Sigmoid colon (tissue), 7 donors: ENCODE data around the gene FXYD1. TPM values are rescaled to one million over a fixed set of nuclear protein-coding genes. Genes with fewer than 3 reads are reported as not detected.

Experiments
- DNase-seq: peaks from one replicate; pipeline ENCODE4 v3.0.0-alpha.2; 2019
- H3K27ac ChIP-seq, 4 donors: fragments of 200-600 bp; sonication (generic); one replicate each; pipeline ENCODE4 v1.5.1; 2016 to 2019; ENCODE audit warnings: mild to moderate bottlenecking in 1 of 4
- H3K27me3 ChIP-seq, 3 donors: fragments of 200-600 bp; sonication (generic); one replicate each; pipeline ENCODE4 v1.5.1; 2019; ENCODE audit warnings: mild to moderate bottlenecking in 1 of 3
- H3K36me3 ChIP-seq, 4 donors: fragments of 200-600 bp; sonication (generic); one replicate each; pipeline ENCODE4 v1.5.1; 2016 to 2019
- H3K4me1 ChIP-seq, 4 donors: fragments of 200-600 bp; sonication (generic); one replicate each; pipeline ENCODE4 v1.5.1; 2017 to 2019
- H3K4me3 ChIP-seq, 4 donors: fragments of 200-600 bp; sonication (generic); one replicate each; pipeline ENCODE4 v1.5.1; 2017 to 2019; ENCODE audit warnings: mild to moderate bottlenecking in 2 of 4, moderate library complexity in 1 of 4
- H3K9me3 ChIP-seq, 4 donors: fragments of 200-600 bp in 3 of 4; sonication (generic) in 3 of 4; one replicate each; pipeline versions ENCODE4 v1.5.1 to v1.6.1; 2013 to 2019
- EP300 ChIP-seq, 4 donors: sonication (generic); formaldehyde crosslinking; IDR thresholded peaks; one replicate each; pipeline ENCODE4 v1.6.1; 2017; ENCODE audit warnings: antibody characterized with exemption in 4 of 4
- POLR2A ChIP-seq, 2 donors: fragments of 450-650 bp; IDR thresholded peaks; one replicate each; pipeline ENCODE4 v1.6.1; 2016; ENCODE audit warnings: antibody characterized with exemption in 2 of 2, mild to moderate bottlenecking in 2 of 2, moderate library complexity in 2 of 2
- POLR2AphosphoS5 ChIP-seq, 4 donors: sonication (generic); formaldehyde crosslinking; IDR thresholded peaks; one replicate each; pipeline ENCODE4 v1.6.1; 2017; ENCODE audit warnings: antibody characterized with exemption in 4 of 4
- WGBS, 2 donors: extraction: QIAGEN DNeasy Blood & Tissue Kit; methylation state at CpG; one replicate each; pipeline ENCODE4 v1.1.7; 2013; 5-methylcytosine and 5-hydroxymethylcytosine counted together
- intact Hi-C: fragments of 100-400 bp; cut with DNase I; formaldehyde crosslinking; loops from one replicate; pipeline ENCODE4 v1.15.1; 2023
- polyA plus RNA-seq, 3 donors: library from polyadenylated mRNA; stranded (reverse); fragments of 200-250 nt; gene quantifications; one replicate each; pipeline ENCODE4 v1.2.3, GENCODE V29; 2013
- total RNA-seq, 4 donors: library from RNA; depleted of rRNA; stranded (reverse); fragments of >200 nt; gene quantifications; one replicate each; pipeline ENCODE4 v1.1.0, GENCODE V29; 2016
- TF ChIP-seq, protein P1 (sequence below), 4 experiments: fragments of 450-650 bp in 3 of 4; fragments of 200-600 bp in 1 of 4; IDR thresholded peaks; one replicate each; pipeline ENCODE4 v1.5.1; 2016 to 2019; ENCODE audit warnings: antibody characterized with exemption in 4 of 4, mild to moderate bottlenecking in 3 of 4, moderate library complexity in 2 of 4
- donor health status: healthy with polysubstance abuse.
- donor health status: Bipolar disorder and iron deficiency.
- donor health status: healthy.

Gene FXYD1
- total RNA-seq (100 to 1,000 TPM in 1 of 4 donors, 10 to 100 TPM in 3; 39.1 to 107 (median 44.6) TPM), polyA plus RNA-seq (10 to 100 TPM in 2 of 3 donors, 1 to 10 TPM in 1; 6.0 to 57.7 (median 15.0) TPM)

DNA sequence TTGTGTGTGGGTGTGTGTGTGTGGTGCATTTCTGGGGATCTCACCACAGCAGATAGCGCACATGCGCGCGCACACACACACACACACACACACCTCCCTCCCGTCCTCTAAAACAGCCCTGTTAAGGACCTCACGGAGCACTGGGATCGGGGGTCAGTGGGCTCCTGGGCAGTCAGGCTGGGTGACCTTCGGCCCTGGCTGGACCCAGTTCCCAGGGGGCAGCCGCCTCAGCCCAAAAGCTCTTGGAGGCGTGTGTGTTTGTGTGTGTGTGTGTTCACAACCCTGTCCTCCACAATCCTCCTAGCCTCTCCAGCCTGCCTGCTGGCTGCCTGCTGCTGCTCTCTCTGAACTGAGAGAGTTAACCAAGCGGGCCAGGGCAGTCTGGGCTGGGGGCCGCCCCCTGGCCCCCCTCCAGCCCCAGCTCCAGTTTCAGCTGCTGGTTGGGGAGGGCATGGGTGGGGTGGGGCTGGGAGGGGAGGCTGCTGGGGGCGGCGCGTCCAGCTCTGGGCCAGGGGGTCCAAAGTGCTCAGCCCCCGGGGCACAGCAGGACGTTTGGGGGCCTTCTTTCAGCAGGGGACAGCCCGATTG lies at the start of gene FXYD1:
Gene FXYD1 (plus strand): TSS at position 520 of the 588 bp plus-strand sequence. CDS start 1,256 bp downstream, outside the sequence.
- Histone ChIP-seq H3K4me1 (peaks cover 0 to 58% (median 46%) of the 10 kb centered on the region in 4 donors), H3K9me3 (no peaks in the 10 kb centered on the region), H3K36me3 (no peaks in the 10 kb centered on the region), H3K4me3 (peak within 1 kb of the TSS; percentile 34 to 53 (median 47)), H3K27me3 (peaks cover 29 to 67% (median 34%) of the 10 kb centered on the region in 3 donors), H3K27ac (peak within 1 kb of the TSS; percentile 82 to 84 (median 84))
- 67 to 72% methylated on average over 18 of the region's 18 CpGs for whole genome bisulfite sequencing, 2 donors
- TF ChIP-seq EP300 (IDR thresholded peaks at IDR 0.05) (no peak), POLR2A (IDR thresholded peaks at IDR 0.05) (no peak), POLR2AphosphoS5 (IDR thresholded peaks at IDR 0.05) (peak in 3 of 4 donors; percentile 4 to 65 (median 26))
- TF ChIP-seq, protein P1, sequence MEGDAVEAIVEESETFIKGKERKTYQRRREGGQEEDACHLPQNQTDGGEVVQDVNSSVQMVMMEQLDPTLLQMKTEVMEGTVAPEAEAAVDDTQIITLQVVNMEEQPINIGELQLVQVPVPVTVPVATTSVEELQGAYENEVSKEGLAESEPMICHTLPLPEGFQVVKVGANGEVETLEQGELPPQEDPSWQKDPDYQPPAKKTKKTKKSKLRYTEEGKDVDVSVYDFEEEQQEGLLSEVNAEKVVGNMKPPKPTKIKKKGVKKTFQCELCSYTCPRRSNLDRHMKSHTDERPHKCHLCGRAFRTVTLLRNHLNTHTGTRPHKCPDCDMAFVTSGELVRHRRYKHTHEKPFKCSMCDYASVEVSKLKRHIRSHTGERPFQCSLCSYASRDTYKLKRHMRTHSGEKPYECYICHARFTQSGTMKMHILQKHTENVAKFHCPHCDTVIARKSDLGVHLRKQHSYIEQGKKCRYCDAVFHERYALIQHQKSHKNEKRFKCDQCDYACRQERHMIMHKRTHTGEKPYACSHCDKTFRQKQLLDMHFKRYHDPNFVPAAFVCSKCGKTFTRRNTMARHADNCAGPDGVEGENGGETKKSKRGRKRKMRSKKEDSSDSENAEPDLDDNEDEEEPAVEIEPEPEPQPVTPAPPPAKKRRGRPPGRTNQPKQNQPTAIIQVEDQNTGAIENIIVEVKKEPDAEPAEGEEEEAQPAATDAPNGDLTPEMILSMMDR (IDR thresholded peaks at IDR 0.05) = no peak
- intact Hi-C loops = no loop called here
- DNase-seq = peak; percentile 87

DNA sequence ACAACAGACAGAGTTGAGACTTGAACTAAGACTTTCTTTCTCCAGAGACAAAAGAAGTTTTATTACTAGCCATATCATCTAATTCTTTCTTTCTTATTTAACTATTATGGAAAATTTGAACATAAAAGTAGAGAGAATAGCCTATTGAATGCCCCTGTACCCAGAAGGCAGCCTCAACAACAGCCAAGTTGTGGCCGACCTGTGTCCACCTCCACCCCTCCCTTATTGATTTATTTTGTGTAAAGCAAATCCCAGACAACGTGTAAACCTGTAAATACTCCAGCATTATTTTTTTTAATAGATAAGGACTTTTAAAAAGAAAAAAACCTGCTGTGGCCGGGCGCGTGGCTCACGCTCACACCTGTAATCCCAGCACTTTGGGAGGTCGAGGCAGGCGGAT lies 49.1 kb upstream of the FXYD1 start:
- no peaks in the 10 kb centered on the region for H3K9me3 ChIP-seq
- H3K4me1 ChIP-seq = peaks cover 0 to 11% (median 7%) of the 10 kb centered on the region in 4 donors
- no peak for TF ChIP-seq POLR2A (IDR thresholded peaks at IDR 0.05)
- TF ChIP-seq, protein P1 (IDR thresholded peaks at IDR 0.05) = no peak
- TF ChIP-seq EP300 (IDR thresholded peaks at IDR 0.05) = no peak
- no peak for TF ChIP-seq POLR2AphosphoS5 (IDR thresholded peaks at IDR 0.05)
- H3K36me3 ChIP-seq = no peaks in the 10 kb centered on the region
- H3K27ac ChIP-seq = no peak overlapping the region
- intact Hi-C loops = no loop called here
- no peak for DNase-seq
- H3K4me3 ChIP-seq = no peak overlapping the region
- peaks cover 0 to 27% (median 23%) of the 10 kb centered on the region in 3 donors for H3K27me3 ChIP-seq
- 82 to 88% methylated on average over 8 of the region's 8 CpGs for WGBS, 2 donors

DNA sequence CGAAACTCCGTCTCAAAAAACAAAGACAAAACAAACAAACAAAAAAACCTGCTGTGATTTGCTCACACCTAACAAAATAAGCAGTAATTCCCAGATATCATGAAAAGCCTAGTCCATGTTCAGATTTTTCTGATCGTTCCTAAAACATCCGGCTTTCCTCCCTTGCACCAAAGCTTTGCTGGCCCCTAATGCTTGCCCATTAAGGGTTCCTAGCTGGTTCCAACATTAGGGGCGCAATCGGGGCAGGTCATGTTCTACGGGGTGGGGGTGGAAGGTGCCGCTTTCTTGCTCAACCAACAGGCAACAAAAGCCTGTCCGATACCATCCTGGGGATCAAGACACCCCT lies 48.5 kb upstream of the FXYD1 start:
- H3K27ac ChIP-seq = no peak overlapping the region
- H3K4me3 ChIP-seq = no peak overlapping the region
- no peaks in the 10 kb centered on the region for H3K9me3 ChIP-seq
- H3K27me3 ChIP-seq = peaks cover 0 to 27% (median 23%) of the 10 kb centered on the region in 3 donors
- intact Hi-C loops = loop anchor here (2.0 to 5.0 kb wide), 2 partner anchors 23 to 118 kb away; no protein-coding TSS in a partner anchor
- peaks cover 0 to 11% (median 7%) of the 10 kb centered on the region in 4 donors for H3K4me1 ChIP-seq
- DNase-seq = no peak
- WGBS, 2 donors = 47 to 48% methylated on average over 9 of the region's 9 CpGs
- no peaks in the 10 kb centered on the region for H3K36me3 ChIP-seq
- TF ChIP-seq POLR2AphosphoS5 (IDR thresholded peaks at IDR 0.05) (no peak), EP300 (IDR thresholded peaks at IDR 0.05) (no peak), POLR2A (IDR thresholded peaks at IDR 0.05) (no peak)
- TF ChIP-seq, protein P1 (IDR thresholded peaks at IDR 0.05) = no peak

DNA sequence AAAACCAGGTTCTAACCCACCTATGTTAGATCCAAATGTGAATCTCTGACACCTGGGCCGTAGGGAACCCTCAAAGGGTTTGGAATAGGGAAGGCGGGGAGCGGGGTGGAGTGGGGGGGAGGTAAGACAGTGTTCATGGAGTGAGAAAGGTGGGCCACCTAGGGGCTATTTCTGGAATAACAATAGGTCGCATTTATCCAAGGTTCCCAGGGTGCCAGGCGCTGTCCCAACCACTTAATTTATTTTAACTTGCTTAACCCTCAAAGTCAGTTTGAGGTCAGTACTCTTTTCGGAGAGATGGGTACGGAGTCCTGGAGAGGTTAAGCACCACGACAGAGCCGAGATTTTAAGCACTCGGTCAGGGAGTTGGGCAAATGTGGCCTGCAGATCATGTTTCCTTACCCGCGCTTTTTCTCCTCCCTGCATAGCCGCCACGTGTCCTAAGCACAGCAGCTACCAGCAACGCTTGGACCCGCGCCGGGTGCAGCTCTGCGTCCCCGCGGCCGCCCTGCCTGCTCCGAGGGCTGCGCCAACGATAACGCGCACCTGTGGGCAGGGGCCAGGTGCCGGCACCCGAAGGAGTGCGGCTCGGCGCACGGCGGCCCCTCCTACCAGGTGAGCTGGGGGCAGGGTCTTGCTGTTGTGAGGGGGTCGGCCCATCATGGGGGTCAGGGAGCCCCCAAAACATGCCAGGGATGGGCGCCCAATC lies 48.0 kb upstream of the FXYD1 start:
- WGBS, 2 donors = 19 to 31% methylated on average over 36 of the region's 36 CpGs
- Histone ChIP-seq H3K9me3 (no peaks in the 10 kb centered on the region), H3K36me3 (no peaks in the 10 kb centered on the region), H3K27ac (no peak overlapping the region), H3K4me3 (no peak overlapping the region), H3K4me1 (peaks cover 0 to 11% (median 7%) of the 10 kb centered on the region in 4 donors), H3K27me3 (peaks cover 0 to 27% (median 23%) of the 10 kb centered on the region in 3 donors)
- no peak for TF ChIP-seq POLR2AphosphoS5 (IDR thresholded peaks at IDR 0.05)
- TF ChIP-seq, protein P1 (IDR thresholded peaks at IDR 0.05) = peak in 2 of 4 experiments; percentile 41 to 61
- DNase-seq = no peak
- intact Hi-C loops = loop anchor here (2.0 to 5.0 kb wide), 2 partner anchors 24 to 118 kb away; no protein-coding TSS in a partner anchor
